Adipocyte (in vitro differentiated cells): Measurements from ENCODE around the gene SLC7A1.

Source experiments
- DNase-seq: peaks from one replicate; pipeline ENCODE4 v3.0.0-alpha.2; 2015; ENCODE audit warnings: low read depth
- H3K27me3 ChIP-seq: replicated peaks from 2 replicates; pipeline ENCODE4 v1.7.0; 2013; ENCODE audit warnings: mild to moderate bottlenecking, low read length, moderate library complexity; ENCODE audit not compliant: control insufficient read depth, insufficient read depth
- H3K36me3 ChIP-seq: 2 replicates; pipeline ENCODE4 v1.7.0; 2013; ENCODE audit warnings: low read length, mild to moderate bottlenecking, moderate library complexity; ENCODE audit not compliant: control insufficient read depth, insufficient read depth, severe bottlenecking
- H3K4me1 ChIP-seq: 2 replicates; pipeline ENCODE4 v1.7.0; 2013; ENCODE audit warnings: mild to moderate bottlenecking, low read length, moderate library complexity; ENCODE audit not compliant: control insufficient read depth, insufficient read depth
- H3K4me3 ChIP-seq: 2 replicates; pipeline ENCODE4 v1.7.0; 2013; ENCODE audit warnings: mild to moderate bottlenecking, low read length, moderate library complexity
- H3K9ac ChIP-seq: 2 replicates; pipeline ENCODE4 v1.7.0; 2013; ENCODE audit warnings: mild to moderate bottlenecking, low read length, moderate library complexity
- H3K9me3 ChIP-seq: 2 replicates; pipeline ENCODE4 v1.7.0; 2013; ENCODE audit warnings: mild to moderate bottlenecking, low read length, moderate library complexity; ENCODE audit not compliant: control insufficient read depth

SLC7A1 gene

GRCh38 chr13:29483211-29483610 lies 112.3 kb downstream of the SLC7A1 start:
- no peak overlapping the region for H3K4me3 ChIP-seq
- no peak overlapping the region for H3K9ac ChIP-seq
- peaks cover 17% of the 10 kb centered on the region for H3K27me3 ChIP-seq
- H3K4me1 ChIP-seq, result no peaks in the 10 kb centered on the region
- DNase-seq, result no peak
- no peaks in the 10 kb centered on the region for H3K36me3 ChIP-seq
- H3K9me3 ChIP-seq, result no peaks in the 10 kb centered on the region

GRCh38 chr13:29482504-29482903 lies 113.0 kb downstream of the SLC7A1 start:
- H3K27me3 ChIP-seq, result peaks cover 10% of the 10 kb centered on the region
- H3K4me1 ChIP-seq, result no peaks in the 10 kb centered on the region

GRCh38 chr13:29481603-29482002 lies 113.9 kb downstream of the SLC7A1 start:
- no peaks in the 10 kb centered on the region for H3K36me3 ChIP-seq
- H3K9me3 ChIP-seq, result no peaks in the 10 kb centered on the region
- H3K27me3 ChIP-seq, result peaks cover 10% of the 10 kb centered on the region
- no peaks in the 10 kb centered on the region for H3K4me1 ChIP-seq
- no peak overlapping the region for H3K4me3 ChIP-seq
- DNase-seq, result no peak
- no peak overlapping the region for H3K9ac ChIP-seq

More at GRCh38 chr13:29482504-29482903, 113.0 kb downstream of the SLC7A1 start:
- H3K9me3 ChIP-seq, result no peaks in the 10 kb centered on the region
- H3K4me3 ChIP-seq, result no peak overlapping the region
- H3K36me3 ChIP-seq, result no peaks in the 10 kb centered on the region
- H3K9ac ChIP-seq, result no peak overlapping the region
- no peak for DNase-seq

GRCh38 chr13:29480893-29481525 lies 114.5 kb downstream of the SLC7A1 start:
- H3K36me3 ChIP-seq, result no peaks in the 10 kb centered on the region
- H3K27me3 ChIP-seq, result peaks cover 10% of the 10 kb centered on the region
- DNase-seq, result no peak
- no peaks in the 10 kb centered on the region for H3K9me3 ChIP-seq
- no peak overlapping the region for H3K9ac ChIP-seq
- no peaks in the 10 kb centered on the region for H3K4me1 ChIP-seq
- H3K4me3 ChIP-seq, result no peak overlapping the region

- no peaks in the 10 kb centered on the region for H3K4me1 ChIP-seq
- H3K36me3 ChIP-seq, result no peaks in the 10 kb centered on the region
- peaks cover 7% of the 10 kb centered on the region for H3K27me3 ChIP-seq
- H3K9ac ChIP-seq, result no peak overlapping the region
- DNase-seq, result no peak
- H3K4me3 ChIP-seq, result no peak overlapping the region
- no peaks in the 10 kb centered on the region for H3K9me3 ChIP-seq
Observed at GRCh38 chr13:29479716-29480492, 115.6 kb downstream of the SLC7A1 start.

GRCh38 chr13:29476046-29476445 lies 119.4 kb downstream of the SLC7A1 start:
- no peak overlapping the region for H3K9ac ChIP-seq
- no peaks in the 10 kb centered on the region for H3K9me3 ChIP-seq
- no peak overlapping the region for H3K4me3 ChIP-seq
- H3K36me3 ChIP-seq, result no peaks in the 10 kb centered on the region
- DNase-seq, result no peak
- no peaks in the 10 kb centered on the region for H3K4me1 ChIP-seq
- H3K27me3 ChIP-seq, result peaks cover 3% of the 10 kb centered on the region

- no peaks in the 10 kb centered on the region for H3K27me3 ChIP-seq
- H3K9ac ChIP-seq, result no peak overlapping the region
- H3K9me3 ChIP-seq, result no peaks in the 10 kb centered on the region
- no peaks in the 10 kb centered on the region for H3K4me1 ChIP-seq
- H3K4me3 ChIP-seq, result no peak overlapping the region
- no peaks in the 10 kb centered on the region for H3K36me3 ChIP-seq
- DNase-seq, result peak; percentile 71
Observed at GRCh38 chr13:29474991-29475390, 120.5 kb downstream of the SLC7A1 start.

GRCh38 chr13:29473166-29473565 lies 122.3 kb downstream of the SLC7A1 start:
- Histone ChIP-seq H3K9ac (no peak overlapping the region), H3K4me1 (no peaks in the 10 kb centered on the region), H3K27me3 (no peaks in the 10 kb centered on the region), H3K4me3 (no peak overlapping the region), H3K36me3 (no peaks in the 10 kb centered on the region), H3K9me3 (no peaks in the 10 kb centered on the region)
- no peak for DNase-seq

- no peaks in the 10 kb centered on the region for H3K27me3 ChIP-seq
- DNase-seq, result peak; percentile 83
- no peaks in the 10 kb centered on the region for H3K4me1 ChIP-seq
- no peaks in the 10 kb centered on the region for H3K9me3 ChIP-seq
- H3K9ac ChIP-seq, result no peak overlapping the region
- H3K4me3 ChIP-seq, result no peak overlapping the region
- no peaks in the 10 kb centered on the region for H3K36me3 ChIP-seq
Observed at GRCh38 chr13:29472332-29472961, 123.0 kb downstream of the SLC7A1 start.

GRCh38 chr13:29471551-29471950 lies 123.9 kb downstream of the SLC7A1 start:
- Histone ChIP-seq H3K36me3 (no peaks in the 10 kb centered on the region), H3K4me3 (no peak overlapping the region), H3K9me3 (no peaks in the 10 kb centered on the region), H3K9ac (no peak overlapping the region), H3K4me1 (no peaks in the 10 kb centered on the region), H3K27me3 (no peaks in the 10 kb centered on the region)
- no peak for DNase-seq

- Histone ChIP-seq H3K9ac (no peak overlapping the region), H3K27me3 (no peaks in the 10 kb centered on the region), H3K36me3 (no peaks in the 10 kb centered on the region), H3K4me3 (no peak overlapping the region), H3K4me1 (peaks cover 9% of the 10 kb centered on the region), H3K9me3 (no peaks in the 10 kb centered on the region)
- DNase-seq, result peak; percentile 61
Observed at GRCh38 chr13:29465741-29466293, 129.7 kb downstream of the SLC7A1 start.
